NCI-H2081 treated with DMSO at 0.1 percent for 48 hours (cell line): Measurements from ENCODE around the gene HAX1.
"Not testable (repeated sequence)": the region's sequence is repeated elsewhere in the genome, so short reads cannot be mapped to it uniquely, and the experiment has no call there.

ENCODE experiments used
- DNase-seq: peaks from one replicate; lab custom pipeline; 2025; lab: John Stamatoyannopoulos, UW

HAX1 gene

GRCh38 chr1:154276797-154277196 lies 4.4 kb downstream of the HAX1 start:
- DNase-seq: no peak

- not testable (repeated sequence) for DNase-seq
Measured at GRCh38 chr1:154287591-154287990, 15.2 kb downstream of the HAX1 start.

DNA sequence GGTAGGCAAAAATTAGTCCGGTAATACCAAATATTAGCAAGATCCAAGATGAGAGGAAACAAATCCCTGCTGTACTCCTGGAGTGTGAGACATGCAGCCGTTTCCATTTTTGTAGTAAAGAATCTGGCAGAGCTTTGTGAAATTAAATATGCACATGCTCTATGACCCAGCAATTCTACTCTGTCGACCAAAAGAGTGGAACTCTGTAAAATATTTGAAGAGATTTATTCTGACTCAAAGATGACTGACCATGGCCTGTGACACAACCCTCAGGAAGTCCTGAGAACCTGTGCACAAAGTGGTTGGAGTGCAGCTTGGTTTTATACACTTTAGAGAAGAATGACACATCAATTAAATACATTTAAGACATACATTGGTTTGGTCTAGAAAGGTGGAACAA lies 16.2 kb downstream of the HAX1 start:
- DNase-seq: no peak

GRCh38 chr1:154290921-154291320 lies 18.5 kb downstream of the HAX1 start:
- no peak for DNase-seq

DNA sequence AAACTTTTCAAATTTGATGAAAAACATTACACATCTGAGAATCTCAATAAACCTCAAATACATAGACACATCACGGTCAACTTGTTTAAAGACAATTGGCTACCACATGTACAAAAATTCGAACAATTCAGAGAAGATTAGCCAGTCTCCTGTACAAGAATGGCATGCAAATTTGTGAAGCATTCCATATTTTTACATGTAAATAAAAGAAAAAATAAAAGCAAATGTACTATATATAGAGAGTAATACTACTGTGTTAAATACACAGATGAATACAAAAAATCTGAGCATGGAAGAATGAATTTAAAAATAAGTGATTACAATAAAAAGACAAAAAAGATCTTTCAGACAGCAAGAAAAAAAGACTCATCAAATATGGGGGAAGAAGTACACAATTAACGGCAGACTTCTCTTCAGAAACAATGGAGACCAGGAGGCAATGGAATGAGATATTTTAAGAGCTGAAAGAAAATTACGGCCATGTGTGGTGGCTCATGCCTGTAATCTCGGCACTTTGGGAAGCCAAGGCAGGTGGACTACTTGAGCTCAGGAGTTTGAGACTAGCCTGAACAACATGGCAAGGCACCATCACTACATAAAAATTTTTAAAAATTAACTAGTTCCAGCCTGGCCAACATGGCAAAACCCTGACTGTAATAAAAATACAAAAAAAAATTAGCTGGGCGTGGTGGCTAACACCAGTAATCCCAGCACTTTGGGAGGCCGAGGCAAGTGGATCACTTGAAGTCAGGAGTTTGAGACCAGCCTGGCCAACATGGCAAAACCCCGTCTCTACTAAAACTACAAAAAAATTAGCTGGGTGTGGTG lies 23.2 kb downstream of the HAX1 start:
- no peak for DNase-seq

DNA sequence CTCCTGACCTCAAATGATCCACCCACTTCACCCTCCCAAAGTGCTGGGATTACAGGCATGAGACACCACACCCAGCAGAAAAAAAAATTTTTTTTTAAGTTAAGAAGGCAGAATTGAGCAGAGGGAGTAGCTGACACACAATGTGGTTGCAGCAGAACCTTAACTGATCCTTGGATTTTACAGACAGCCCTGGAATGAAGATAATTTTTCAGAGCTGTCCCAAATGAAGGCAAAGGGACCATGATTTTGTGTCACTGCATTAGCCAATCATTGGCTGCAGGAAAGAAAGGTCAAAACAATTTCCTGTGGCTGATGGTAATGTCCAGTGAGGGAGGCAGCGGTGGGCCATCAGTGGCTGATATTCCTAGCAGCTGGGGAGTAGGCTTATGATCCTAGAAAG lies 29.2 kb downstream of the HAX1 start:
- no peak for DNase-seq

- no peak for DNase-seq
Measured at GRCh38 chr1:154304664-154305337, 32.4 kb downstream of the HAX1 start.

- DNase-seq: no peak
Measured at GRCh38 chr1:154306151-154306550, 33.7 kb downstream of the HAX1 start.

DNA sequence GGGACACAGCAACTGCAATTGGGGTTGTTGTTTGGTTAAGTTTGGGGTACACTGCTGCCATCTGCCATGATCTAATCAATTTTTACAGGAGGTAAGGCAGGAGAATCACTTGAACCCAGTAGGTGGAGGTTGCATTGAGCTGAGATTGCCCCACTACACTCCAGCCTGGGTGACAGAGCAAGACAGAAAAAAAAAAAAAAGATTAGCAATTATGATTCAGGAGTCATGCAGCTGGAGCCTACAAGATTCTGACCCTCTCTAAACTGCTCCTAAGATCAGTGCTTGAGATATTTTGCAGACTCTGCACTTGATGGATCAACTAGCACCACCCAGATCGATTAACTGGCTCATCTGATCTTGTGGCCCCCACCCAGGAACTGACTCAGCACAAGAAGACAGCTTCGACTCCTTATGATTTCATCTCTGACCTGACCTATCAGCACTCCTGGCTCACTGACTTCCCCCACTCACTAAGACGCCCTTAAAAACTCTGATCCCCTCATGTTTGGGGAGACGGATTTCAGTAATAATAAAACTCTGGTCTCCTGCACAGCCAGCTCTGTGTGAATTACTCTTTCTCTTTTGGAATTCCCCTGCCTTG lies 35.3 kb downstream of the HAX1 start:
- not testable (repeated sequence) for DNase-seq

DNA sequence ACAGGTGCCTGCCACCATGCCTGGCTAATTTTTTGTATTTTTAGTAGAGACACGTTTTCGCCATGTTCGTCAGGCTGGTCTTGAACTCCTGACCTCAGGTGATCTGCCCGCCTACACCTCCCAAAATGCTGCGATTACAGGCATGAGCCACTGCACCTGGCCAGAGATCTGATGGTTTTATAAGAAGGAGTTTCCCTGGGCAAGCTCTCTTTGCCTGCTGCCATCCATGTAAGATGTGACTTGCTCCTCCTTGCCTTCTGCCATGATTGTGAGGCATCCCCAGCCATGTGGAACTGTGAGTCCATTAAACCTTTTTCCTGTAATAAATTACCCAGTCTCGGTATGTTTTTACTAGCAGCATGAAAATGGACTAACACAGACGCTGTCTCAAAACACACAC lies 36.7 kb downstream of the HAX1 start:
- not testable (repeated sequence) for DNase-seq

DNA sequence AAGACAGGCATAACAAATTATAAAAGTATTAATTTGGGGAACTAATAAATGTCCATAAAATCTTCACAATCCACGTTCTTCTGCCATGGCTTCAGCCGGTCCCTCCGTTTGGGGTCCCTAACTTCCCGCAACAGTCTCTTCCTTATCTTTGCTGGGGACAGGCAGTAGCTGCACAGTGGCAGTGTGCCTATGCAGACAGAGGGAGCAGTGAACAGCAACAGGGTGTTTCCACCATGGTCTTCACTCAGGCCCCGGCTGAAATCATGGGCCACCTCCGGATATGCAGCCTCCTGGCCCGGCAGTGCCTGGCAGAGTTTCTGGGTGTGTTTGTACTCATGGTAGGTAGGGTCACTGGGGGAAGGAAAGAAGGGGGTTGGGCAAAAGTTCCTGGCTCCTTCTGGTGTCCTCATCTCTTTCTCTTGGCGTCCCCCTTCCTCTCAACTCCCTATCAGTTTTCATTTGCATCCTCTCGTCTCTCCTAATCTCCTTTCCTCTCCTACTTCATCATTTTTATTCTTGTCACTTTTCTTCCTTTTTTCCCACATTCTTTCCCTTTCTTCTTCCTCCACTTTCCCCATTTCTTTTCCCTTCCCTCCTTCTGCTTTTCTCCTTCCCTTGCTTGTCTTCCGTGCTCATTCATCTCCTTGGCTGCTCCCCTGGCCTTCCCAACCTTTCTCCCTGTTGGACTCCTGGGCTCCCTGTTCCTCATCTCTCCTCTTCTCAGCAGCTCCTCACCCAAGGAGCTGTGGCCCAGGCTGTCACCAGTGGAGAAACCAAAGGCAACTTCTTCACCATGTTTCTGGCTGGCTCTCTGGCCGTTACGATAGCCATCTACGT lies 40.0 kb downstream of the HAX1 start:
- not testable (repeated sequence) for DNase-seq

- no peak for DNase-seq
Measured at GRCh38 chr1:154313066-154313356, 40.6 kb downstream of the HAX1 start.

DNA sequence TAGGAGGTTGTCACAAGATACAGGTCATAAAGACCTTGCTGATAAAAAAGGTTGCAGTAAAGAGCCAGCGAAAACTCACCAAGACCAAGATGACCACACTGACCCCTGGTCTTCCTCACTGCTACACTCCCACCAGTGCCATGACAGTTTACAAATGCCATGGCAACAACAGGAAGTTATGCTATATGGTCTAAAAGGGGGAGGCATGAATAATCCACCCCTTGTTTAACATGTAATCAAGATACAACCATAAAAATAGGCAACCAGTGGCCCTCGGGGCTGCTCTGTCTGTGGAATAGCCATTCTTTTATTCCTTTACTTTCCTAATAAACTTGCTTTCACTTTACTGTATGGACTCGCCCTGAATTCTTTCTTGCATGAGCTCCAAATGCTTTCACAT lies 41.8 kb downstream of the HAX1 start:
- DNase-seq: not testable (repeated sequence)

DNA sequence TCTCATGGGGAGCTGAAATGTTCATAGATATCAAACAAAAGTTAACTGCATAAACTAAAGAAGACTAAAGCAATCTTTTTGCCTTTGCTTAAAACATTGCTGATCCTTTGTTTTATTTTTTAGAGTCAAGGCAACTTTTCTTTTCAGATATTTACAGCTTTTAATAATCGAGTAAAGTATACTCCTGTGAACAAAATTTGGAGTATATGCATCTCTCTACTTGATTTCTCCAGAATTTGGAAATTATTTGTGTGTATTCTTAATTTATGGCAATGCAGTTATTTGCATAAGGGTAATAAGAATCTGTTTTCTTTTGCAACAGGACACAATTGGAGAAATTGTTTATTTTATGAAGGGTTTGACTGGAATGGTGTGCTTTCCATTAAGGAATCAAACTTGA lies 44.3 kb downstream of the HAX1 start:
- DNase-seq: no peak

DNA sequence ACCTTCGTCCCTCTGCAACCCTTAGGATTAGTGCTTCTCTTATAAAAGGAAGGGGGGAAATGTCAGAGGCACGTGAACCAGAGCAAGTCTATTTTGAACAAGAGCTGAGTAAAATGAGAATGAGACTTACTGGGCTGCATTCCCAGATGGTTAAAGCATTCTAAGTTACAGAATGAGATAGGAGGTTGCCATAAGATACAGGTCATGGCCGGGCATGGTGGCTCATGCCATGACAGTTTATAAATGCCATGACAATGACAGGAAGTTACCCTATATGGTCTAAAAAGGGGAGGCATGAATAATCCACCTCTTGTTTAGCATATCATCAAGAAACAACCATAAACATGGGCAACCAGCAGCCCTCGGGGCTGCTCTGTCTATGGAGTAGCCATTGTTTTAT lies 46.0 kb downstream of the HAX1 start:
- DNase-seq: no peak

- no peak for DNase-seq
Measured at GRCh38 chr1:154320882-154321608, 48.6 kb downstream of the HAX1 start, which contains the start of gene AQP10. AQP10 (plus strand) TSS chr1:154321093; CDS start chr1:154321156, 63 bp downstream.

DNA sequence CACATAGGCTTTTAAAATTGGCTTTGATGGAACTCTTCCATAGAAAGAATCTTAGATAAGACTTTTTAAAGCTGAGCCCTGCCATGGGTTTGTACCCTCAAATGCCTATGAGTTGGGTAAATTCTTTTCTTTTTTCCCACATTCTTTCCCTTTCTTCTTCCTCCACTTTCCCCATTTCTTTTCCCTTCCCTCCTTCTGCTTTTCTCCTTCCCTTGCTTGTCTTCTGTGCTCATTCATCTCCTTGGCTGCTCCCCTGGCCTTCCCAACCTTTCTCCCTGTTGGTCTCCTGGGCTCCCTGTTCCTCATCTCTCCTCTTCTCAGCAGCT lies 49.1 kb downstream of the HAX1 start:
- not testable (repeated sequence) for DNase-seq

- DNase-seq: no peak
Measured at GRCh38 chr1:154323493-154323892, 51.1 kb downstream of the HAX1 start.

DNA sequence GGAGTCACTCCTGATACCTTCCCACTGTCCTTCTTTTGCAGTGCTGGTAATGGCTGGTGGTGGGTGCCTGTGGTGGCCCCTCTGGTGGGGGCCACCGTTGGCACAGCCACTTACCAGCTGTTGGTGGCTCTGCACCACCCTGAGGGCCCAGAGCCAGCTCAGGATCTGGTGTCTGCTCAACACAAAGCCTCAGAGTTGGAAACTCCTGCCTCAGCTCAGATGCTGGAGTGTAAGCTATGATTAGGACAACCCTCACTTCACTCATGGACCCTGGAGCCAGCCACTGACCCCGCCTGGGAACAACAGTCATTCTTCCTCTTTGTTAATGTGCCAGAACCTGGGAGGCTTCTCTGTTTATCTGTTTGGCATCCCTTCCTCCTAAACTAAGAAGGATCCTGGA lies 51.8 kb downstream of the HAX1 start:
- DNase-seq: no peak

- peak; percentile 10 for DNase-seq
Measured at GRCh38 chr1:154324669-154325582, 52.5 kb downstream of the HAX1 start, which contains the start of gene ATP8B2. ATP8B2 (plus strand) TSS chr1:154325525; CDS start chr1:154328142, 2,617 bp downstream.
